Stimulated activated CD8-positive, alpha-beta memory T cell treated with anti-CD3 and anti-CD28 coated beads, Interleukin-4, amount 100 ng/mL, for 1 hour (primary cell): ENCODE measurements around the gene TMC4.
A peak's percentile ranks its signal among the peaks of the same experiment; 100 is the strongest.
"Not testable (repeated sequence)": the region's sequence is repeated elsewhere in the genome, so short reads cannot be mapped to it uniquely, and the experiment has no call there.

Experiments
- DNase-seq, 2 donors: peaks; one replicate each; pipeline ENCODE4 v3.0.0-alpha.2; 2020; ENCODE audit warnings: low read depth in 2 of 2, low spot score in 1 of 2

TMC4 gene

DNA sequence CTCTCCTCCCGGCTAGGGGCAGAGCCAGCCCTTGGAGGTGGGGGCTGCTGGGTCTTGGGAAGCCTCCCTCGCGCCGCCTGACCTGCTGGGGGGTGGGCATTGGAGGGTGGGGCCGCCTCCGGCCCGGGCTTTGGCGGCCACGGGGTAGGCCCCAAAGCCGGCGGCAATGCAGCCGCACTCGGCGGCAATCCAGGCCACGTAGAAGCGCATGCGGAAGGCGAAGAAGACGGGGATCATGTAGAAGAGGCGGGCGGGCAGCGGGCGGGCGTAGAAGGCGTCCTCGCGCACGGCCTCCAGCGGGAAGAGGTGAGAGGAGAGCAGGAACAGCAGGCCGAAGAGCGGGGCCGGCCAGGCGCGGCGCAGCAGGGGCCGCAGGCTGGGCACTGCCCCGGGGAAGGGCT is 7.7 kb upstream of the TMC4 start:
- DNase-seq: no peak

DNA sequence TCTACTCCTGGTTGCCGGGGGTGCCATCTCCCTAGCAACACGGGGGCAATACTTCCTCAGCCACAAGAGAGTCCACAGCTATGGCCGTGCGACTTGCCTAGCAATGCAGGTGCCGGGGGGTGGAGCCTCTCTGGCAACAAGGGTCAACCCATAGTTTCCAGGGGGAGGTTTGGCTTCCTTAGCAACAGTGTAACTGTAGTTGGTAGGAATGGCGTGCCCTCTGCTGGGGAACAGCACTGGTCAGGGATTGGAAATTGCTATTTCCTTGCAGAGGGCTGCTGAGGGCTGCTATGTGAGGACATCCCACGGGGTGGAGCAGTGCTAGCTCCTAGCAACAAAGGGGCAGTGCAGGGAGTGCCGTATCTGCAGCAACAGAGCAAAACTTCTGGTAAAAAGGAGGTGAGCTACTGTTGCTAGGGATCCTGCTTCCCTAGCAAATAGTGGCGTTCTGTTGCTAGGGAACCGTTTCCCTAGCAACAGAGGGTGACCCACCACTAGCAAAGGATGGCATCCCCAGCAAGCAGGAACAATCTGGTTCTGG is 7.0 kb upstream of the TMC4 start:
- no peak for DNase-seq

DNA sequence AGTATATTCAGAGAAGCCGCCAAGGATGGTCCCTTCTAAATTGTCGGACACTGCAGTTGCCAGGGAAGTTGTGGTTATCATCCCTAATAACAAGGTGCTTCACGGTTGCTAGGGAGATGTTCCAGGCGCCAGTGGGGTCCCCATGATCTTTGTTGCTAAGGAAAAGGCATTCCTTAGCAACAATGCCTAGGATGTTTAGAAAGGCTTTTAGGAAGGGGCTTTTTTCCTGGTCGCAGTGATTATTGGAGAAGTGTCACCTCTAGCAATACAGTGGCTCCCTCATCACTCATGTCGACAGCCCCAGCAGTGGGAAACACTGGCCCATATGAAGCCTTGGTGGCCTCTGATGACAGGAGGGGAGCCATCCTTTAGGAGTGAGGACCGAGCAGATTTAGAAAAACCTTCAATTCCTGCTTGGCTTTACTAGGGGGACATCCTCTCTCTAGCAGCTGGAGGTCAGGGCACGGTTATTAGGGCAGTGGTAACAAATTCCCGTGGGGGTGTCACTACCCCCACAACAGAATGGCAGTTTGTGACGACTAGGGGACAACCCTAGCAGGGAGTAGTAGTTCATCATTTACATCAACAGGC is 6.4 kb upstream of the TMC4 start:
- no peak for DNase-seq

DNA sequence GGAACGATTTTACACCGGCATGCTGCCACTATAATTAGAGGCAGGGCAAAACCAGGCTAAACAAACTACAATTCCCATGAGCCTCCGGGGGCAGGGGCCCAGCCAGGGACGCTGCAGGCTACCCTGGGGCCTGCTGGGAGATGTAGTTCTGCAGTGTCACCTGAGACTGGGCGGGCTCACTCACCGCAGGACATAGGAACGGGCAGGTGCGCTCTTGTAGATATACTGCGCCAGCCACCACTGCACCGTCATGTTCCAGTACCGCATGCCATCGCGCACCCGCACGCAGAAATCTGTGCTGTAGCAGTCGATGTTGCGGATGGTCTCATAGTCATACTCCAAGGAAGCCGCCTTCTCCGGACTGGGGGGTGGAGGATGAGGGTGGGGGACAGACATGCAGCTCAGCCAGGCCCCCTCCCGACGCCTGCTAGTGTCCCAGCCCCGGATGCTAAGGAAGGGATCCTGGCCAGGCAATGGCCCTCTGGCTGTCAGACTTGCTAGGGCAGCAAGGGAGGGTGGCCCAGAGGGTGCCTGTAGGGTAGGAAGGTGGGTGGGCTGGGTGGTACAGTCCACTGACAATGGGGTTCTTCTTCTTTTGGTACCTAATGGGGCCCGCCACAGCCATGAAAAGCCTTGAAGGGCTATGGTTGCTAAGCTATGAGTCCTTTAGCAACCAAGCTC is 5.8 kb upstream of the TMC4 start:
- DNase-seq: no peak

DNA sequence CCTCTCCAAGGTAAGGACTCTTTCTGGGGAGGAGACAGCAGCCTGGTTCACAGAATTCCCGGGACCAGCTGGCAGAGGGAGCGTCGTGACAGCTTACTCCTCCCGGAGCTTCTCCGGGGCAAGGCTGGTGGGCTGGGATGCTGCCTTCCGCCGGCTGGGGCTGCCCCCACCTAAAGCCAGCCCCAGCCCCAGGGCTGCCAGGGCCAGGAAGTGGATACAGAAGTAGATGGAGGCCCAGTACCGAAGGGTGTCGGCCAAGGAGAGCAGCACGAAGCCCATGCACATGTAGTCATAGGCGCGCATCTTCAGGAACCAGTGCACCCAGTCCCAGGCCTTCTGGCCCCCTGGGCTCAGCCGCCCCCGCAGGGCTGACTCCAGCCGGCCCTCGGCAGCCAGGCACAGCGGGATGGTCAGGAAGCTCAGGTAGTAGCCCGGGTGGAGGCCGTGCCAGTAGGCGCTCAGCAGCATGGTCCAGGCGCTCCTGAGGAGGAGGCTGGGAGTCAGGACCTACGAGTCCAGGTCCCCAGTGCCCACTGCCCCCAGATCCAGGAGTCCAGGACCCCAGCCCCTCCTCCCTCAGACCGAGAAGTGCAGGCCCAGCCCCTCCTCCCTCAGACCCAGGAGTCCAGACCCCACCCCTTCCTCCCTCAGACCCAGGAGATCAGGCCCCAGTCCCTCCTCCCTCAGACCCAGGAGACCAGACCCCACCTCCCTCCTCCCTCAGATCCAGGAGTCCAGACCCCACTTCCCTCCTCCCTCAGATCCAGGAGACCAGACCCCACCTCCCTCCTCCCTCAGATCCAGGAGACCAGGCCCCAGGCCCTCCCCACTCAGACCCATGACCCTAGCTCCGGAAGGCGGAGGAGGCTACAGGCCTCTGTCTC is 1.2 kb upstream of the TMC4 start:
- DNase-seq: no peak

DNA sequence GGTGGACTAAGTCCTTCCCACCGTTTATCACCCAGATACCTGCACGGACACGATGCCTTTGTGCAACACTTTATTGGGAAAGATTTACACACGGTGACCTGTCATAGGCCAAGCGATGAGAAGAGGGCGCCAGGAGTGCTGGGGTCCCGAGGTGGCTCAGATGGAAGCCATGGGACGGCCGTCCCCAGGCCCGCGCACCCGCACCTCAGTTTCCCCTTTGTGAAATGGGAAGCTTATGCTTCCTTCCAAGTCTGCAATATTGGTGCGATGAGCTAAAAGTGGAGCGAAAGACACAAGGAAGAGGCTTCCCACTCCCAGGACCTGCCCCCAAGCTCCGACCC is 369 bp upstream of the TMC4 start:
- no peak for DNase-seq

DNA sequence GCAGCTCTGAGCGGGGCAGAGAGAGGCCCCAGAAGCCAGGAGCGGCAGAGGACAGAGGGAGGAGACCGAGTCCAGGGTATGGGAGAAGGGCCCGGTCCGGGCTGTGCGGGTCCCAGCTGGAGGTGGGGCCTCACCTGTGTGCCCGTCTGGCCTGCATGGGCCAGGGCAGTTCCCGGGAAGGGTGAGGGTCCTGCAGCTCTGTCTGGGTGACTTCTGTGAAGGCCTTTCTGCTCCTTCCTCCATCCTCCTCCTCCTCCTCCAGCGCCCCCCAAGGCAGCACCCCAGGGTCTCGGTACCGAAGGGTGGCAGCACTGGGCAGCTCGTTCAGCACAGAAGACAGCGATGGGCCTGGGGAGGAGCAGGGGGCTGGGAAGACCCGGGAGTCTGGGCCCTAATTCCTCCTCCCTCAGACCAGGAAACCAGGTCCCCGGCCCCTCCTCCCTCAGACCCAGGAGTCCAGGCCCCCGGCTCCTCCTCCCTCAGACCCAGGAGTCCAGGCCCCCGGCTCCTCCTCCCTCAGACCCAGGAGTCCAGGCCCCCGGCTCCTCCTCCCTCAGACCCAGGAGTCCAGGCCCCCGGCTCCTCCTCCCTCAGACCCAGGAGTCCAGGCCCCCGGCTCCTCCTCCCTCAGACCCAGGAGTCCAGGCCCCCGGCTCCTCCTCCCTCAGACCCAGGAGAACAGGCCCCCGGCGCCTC is 1.1 kb downstream of the TMC4 start:
- not testable (repeated sequence) for DNase-seq

DNA sequence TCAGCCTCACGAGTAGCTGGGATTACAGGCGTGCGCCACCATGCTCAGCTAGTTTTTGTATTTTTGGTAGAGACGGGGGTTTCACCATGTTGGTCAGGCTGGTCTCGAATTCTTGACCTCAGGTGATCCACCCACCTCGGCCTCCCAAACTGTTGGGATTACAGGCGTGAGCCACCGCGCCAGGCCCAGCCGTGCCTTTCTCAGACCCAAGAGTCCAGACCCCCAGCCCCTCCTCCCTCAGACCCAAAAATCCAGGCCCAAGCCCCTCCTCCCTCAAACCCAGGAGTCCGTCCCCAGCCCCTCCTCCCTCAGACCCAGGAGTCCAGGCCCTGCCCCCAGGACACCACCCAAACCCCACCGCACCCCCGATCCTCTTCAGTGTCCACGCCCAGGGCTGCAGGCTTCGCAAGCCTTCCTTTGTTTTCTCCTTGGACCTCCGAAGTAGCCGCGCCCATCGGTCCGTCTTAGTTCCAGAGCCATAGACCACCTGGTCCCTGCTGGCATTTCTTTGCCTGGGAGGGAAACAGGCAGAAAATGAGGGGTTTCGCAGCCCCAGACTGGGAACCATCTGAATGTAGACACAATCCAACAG is 3.7 kb downstream of the TMC4 start:
- no peak for DNase-seq

DNA sequence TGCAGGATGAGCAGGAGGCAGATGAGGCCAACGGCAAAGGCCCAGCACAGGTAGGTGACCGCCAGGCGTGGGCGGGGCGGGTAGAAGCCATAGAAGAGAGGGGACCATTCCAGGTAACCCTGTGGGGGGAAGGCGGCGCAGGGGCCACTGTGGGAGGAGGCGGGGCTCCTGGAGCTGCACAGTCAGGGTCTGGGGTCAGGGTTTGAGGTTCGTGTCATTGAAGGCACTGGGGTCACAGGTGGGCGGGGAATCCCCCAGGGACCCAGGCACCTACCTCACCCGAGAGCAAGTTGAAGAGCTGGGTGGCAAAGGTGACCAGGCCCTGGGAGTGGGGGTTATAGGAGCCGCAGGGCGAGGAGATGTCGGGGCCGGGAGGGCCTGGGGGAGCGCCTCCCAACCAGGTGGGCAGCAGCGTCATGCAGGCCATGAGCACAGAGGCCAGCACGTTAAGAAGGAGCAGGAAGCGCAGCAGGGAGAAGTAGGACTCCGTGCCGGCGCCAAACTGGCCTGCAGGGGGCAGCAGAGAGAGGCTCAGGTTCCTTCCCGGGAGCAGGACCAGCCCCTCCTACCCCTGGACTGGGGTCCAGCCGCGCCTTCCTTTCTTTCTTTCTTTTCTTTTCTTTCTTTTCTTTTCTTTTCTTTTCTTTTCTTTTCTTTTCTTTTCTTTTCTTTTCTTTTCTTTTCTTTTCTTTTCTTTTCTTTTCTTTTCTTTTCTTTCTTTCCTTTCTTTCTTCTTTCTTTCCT is 4.6 kb downstream of the TMC4 start:
- DNase-seq: peak; percentile 84 to 90

DNA sequence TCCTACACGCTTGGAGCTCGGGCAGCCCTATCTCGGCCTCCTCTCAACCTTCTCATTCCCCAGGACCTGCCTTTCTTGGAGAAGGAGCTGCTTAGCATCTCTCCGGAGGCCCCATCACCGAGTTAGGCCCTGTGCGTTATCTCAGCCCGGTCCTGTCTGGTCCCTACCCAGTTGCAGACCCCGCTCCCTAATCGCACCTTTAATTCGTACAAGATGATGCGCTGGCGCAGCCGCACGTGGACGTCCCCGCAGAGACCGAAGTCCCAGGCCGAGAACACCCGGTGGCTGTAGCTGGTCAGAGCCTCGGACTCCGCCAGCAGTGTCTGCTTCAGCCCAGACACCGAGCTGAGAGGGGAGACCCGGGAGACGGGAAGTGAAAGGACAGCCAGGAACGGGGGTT is 7.7 kb downstream of the TMC4 start:
- DNase-seq: no peak

DNA sequence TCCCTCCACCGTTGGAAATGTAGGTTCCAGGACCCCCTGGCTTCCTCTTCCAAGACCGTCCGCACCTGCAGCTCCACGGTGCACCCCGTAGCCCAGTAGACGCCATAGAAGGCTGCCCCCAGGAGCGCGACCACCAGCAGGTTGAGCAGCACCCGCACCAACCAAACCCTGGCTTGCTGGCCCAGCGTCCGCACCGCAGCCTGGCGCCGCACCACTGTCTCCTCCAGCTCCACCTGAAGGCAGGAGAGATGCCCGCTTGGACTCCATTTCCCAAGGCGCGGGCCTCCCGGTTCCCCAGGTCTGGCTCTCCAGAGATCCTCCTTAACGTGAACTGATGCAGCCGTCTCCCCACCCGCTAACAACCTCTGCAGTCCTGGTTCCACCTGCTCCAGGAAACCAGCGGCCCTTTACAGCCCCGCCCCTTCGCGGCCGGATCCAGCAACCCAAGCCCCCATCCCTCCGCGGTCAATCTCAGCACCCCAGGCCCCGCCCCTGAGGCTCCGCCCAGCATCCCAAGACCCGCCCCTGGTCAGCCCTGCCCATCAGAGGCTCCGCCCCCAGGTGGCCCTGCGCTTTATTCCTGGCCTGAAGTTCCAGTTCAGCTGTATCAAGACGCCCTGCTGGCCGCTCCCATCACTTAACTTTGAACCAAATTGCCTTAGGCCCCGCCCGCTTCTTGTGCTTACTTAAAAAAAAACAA is 8.4 kb downstream of the TMC4 start:
- DNase-seq: peak in 1 of 2 donors; percentile 31

DNA sequence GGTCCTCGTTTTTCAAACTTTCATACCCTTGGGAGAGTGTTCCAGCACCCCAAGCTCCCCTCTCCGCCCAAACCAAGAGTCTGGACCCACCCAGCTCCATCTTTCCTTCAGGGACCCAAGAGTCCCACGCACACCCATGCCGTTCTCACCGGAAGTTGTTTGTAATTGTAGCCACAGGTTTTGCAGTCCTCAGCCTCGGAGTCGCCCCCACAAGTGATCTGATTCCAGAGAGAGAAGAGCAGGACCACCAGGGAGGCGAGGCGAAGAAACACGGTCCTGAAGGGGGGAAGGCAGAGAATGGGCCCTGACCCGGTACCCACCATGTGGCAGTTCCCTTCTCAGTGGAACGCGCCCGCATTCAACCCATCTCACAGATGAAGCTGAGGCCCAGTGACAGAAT is 10.1 kb downstream of the TMC4 start:
- no peak for DNase-seq

DNA sequence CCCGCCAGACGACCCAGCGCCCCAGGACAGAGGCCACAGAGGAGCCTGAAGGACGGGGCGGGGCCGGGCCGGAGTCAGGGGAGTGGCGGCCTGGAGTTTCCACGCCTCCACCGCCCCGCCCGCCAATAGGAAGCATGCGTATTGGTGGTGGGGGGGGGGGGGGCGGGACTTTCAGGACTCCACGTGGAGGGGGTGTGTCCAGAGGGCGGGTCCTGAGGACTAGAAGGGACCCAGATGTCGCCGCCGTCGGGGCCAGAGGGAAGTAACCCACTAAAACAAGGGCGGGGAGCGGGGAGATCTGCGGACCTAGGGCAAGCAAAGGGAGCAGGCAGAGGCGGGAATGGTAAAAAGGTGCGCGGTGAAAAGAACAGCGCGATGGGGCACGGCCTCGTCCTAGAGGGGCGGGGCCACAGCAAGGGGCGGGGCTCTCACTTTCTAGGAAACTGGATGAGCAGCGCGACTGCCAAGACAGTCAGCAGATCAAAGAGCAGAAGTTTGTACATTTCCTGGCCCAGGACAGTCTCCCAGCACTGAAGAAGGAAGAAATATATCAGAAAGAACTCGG is 10.6 kb downstream of the TMC4 start:
- DNase-seq: peak; percentile 56 to 57

DNA sequence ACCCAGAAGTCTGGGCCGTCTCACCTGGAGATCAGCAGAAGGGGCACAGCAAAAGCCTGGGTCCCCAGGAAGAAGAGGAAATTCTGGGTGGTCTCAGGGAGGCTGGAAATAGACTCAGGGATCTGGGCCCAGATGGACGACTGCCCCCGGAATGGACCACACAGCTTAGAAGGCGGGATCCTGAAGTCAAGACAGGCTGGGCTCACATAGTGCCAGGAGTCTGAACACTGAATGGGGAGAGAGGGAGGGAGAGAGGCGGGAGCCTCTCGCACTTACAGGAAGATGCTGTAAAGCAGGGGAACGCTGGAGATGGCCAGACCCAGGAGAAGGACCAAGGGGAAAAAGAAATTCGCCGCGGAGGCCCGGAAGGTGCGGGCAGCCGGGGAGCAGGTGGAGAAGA is 12.1 kb downstream of the TMC4 start:
- DNase-seq: no peak

DNA sequence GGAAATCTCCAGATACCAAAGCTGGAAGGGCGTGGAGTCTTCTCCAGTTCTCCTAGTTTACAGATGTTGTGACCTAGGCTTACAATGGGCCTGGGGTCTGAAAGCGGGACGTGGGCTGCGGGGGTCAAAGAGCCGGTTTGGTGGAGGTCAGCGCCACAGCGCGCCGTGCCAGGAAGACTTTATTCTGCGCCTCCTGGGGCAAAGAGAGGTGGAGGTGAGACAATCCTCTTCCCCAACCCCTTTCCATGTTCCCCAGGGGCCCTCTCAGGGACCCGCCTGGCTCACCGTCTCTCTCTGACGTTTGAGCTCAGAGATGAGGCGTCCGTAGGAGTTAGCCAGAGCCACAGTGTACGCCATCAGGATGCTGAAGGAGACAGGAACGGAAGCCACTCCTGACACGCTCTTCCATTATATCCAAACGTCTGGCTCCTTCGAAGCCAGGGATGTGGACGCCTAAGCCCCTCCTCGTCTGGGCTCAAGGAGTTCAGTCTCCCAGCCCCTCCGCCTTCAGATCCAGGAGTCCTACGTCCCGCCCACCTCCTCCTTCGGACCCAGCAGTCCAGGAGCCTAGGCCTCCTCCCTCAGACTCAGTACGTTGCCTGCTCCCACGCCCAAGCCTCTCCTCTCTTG is 12.7 kb downstream of the TMC4 start:
- DNase-seq: no peak

DNA sequence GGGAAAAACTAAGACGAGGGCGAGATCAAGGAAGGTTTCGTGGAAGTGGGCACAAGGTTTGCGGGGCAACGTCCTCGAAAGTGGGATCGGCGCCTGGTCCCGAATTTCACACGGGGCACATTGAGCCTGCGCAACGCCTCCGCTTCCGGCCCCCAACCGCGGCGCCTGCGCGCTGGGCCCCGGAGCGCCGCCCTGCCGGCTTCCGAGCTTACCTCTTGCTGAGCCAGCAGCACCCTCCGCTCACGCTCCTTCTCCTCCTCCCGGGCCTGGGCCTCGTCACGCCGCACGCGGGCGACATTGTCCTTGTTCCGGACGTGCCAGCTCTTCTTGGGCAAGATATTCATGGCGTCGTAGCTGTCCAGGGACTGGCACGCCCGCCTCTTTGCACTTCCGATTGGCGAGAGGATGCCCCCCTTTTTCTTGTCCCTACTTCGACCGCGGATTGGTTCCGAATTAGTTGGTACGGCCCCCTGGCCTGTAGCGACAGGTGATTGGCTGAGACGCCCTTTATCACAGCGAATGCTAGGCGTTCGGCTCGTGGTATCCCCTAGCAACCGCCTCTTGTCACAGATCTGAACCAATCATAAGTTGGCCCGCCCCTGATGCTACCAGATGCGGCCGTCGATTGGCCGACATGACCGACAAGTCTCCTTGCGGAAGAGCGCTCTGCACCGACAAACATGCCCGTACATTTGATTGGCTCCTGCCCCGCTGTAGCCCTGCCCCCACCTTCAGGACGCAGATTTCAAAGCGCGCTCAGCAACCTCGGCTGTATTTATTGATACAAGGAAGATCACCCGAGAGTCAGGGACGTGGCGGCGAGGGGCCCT is 13.4 kb downstream of the TMC4 start, which contains the start of gene LENG1:
LENG1 (minus strand) TSS at position 370 of the 830 bp plus-strand sequence; CDS start at position 344, 26 bp downstream.
- DNase-seq: peak; percentile 94 to 98

DNA sequence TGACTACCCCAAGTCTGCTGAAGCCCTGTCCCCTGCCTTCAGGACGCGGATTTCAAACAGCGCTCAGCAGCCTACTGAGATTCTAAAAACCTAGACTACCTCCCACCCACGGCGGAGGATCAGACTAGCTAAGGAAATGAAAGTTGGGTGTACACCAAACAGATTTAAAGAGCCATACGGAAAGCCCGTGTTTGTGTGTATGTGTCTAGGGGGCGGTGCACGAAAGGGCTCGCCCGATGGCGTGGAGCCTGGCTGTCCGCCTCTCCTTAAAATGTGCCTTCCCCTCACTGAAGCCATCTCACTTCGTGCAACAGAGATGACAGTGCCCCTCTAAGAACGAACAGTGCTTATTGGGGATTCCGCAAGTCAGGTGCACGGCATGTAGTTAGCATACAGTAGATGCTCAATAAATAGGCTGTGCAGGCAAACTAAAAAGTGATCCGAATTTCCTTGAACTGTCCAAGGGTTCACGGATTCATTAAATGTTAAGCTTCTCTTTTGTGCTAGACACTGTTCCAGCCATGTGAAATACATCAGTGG is 14.1 kb downstream of the TMC4 start:
- no peak for DNase-seq

DNA sequence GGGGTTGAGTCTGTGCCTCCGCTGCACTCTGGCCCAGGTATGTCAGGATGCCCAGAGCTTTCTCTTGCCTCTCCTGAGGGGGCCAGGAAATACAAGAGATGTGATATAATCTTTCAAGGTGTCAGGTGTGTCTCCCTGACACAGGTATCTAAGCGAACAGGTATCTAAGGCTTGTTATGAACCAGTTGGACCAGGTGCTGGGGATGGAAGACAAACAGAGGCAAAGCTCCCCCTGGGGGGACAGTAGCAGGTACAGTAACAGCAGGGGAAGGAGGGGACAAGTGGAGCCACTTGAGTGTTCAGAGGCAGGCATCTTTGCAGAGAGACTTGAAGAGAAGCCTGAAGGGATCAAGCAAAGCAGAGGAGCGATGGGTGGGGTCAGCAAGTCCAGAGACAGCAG is 16.0 kb downstream of the TMC4 start:
- no peak for DNase-seq
